AG04449 (cell line): Measurements from ENCODE around the gene WDR74.

ENCODE experiments used
- CTCF ChIA-PET: fragments of 350-600 bp; formaldehyde crosslinking; extraction: SDS; loops from one replicate; lab custom pipeline; 2021; ENCODE audit warnings: antibody characterized with exemption; lab: Yijun Ruan, JAX
- POLR2A ChIA-PET: fragments of 400-600, 350-600 bp; formaldehyde crosslinking; extraction: SDS; loops from one replicate; lab custom pipeline; 2020; ENCODE audit warnings: antibody characterized with exemption, inconsistent platforms; lab: Yijun Ruan, JAX
- DNase-seq: peaks from one replicate; pipeline ENCODE4 v3.0.0-alpha.2; 2010; ENCODE audit warnings: low read depth, low spot score
- H3K4me3 ChIP-seq: 2 replicates; pipeline ENCODE4 v1.5.1; 2011; ENCODE audit warnings: low read depth, mild to moderate bottlenecking, control low read depth, low read length
- CTCF ChIP-seq: IDR thresholded peaks from one replicate; pipeline ENCODE4 v1.5.1; 2011; ENCODE audit warnings: mild to moderate bottlenecking, moderate library complexity, low read length, control low read depth, inconsistent platforms; ENCODE audit not compliant: insufficient read depth; ENCODE audit errors: missing control alignments

The WDR74 gene

GRCh38 chr11:62856333-62856895 lies 17.0 kb upstream of the WDR74 start:
- POLR2A ChIA-PET: interaction anchor here (0.6 to 8.3 kb wide), 16 partner anchors 8 to 255 kb away, joined by 3 to 193 read pairs (median 5); partner anchors contain the start of genes C11orf98, CSKMT, GANAB and HNRNPUL2

GRCh38 chr11:62855571-62856332 lies 16.4 kb upstream of the WDR74 start:
- peak overlapping the region; percentile 92 for H3K4me3 ChIP-seq
- peak; percentile 82 for DNase-seq
- ChIA-PET POLR2A (interaction anchor here (0.6 to 8.3 kb wide), 21 partner anchors 7 to 264 kb away, joined by 3 to 193 read pairs (median 4); partner anchors contain the start of genes C11orf98, CSKMT, GANAB and HNRNPUL2), CTCF (interaction anchor here (1.3 to 1.8 kb wide), 4 partner anchors 9 to 69 kb away, joined by 4 to 10 read pairs (median 7); no protein-coding TSS in a partner anchor)
- TF ChIP-seq CTCF: no peak

More at GRCh38 chr11:62856333-62856895, 17.0 kb upstream of the WDR74 start:
- no peak for DNase-seq
- H3K4me3 ChIP-seq: peak overlapping the region; percentile 92
- CTCF ChIA-PET: interaction anchor here (1.3 to 1.7 kb wide), 3 partner anchors 8 to 70 kb away, joined by 4 to 10 read pairs (median 7); no protein-coding TSS in a partner anchor
- no peak for TF ChIP-seq CTCF

- ChIA-PET POLR2A (interaction anchor here (0.6 to 8.3 kb wide), 20 partner anchors 9 to 264 kb away, joined by 3 to 193 read pairs (median 4); partner anchors contain the start of genes C11orf98, CSKMT, HNRNPUL2 and NXF1), CTCF (interaction anchor here (1.0 to 1.8 kb wide), 6 partner anchors 8 to 69 kb away, joined by 4 to 10 read pairs (median 7); no protein-coding TSS in a partner anchor)
Observed at GRCh38 chr11:62854825-62855570, 15.6 kb upstream of the WDR74 start.

GRCh38 chr11:62854013-62854824 lies 14.8 kb upstream of the WDR74 start:
- no peak for DNase-seq
- peak overlapping the region; percentile 92 for H3K4me3 ChIP-seq
- ChIA-PET POLR2A (interaction anchor here (0.6 to 8.3 kb wide), 12 partner anchors 11 to 280 kb away, joined by 3 to 193 read pairs (median 4); partner anchors contain the start of genes C11orf98, CSKMT, EEF1G and NXF1), CTCF (interaction anchor here (0.8 to 1.8 kb wide), 6 partner anchors 8 to 68 kb away, joined by 4 to 7 read pairs (median 4); partner anchors contain the start of gene SLC3A2)
- TF ChIP-seq CTCF: no peak

More at GRCh38 chr11:62854825-62855570, 15.6 kb upstream of the WDR74 start:
- no peak for DNase-seq
- no peak for TF ChIP-seq CTCF
- H3K4me3 ChIP-seq: peak overlapping the region; percentile 92

- TF ChIP-seq CTCF: no peak
- ChIA-PET POLR2A (interaction anchor here (0.6 to 8.3 kb wide), 8 partner anchors 11 to 279 kb away, joined by 3 to 193 read pairs (median 4); partner anchors contain the start of genes EEF1G, SLC3A2, STX5 and TMEM179B), CTCF (interaction anchor here (0.8 to 1.6 kb wide), 4 partner anchors 8 to 67 kb away, joined by 4 to 7 read pairs (median 4); partner anchors contain the start of gene SLC3A2)
- peak overlapping the region; percentile 92 for H3K4me3 ChIP-seq
- no peak for DNase-seq
Observed at GRCh38 chr11:62853279-62853965, 14.0 kb upstream of the WDR74 start.
